BE2C (cell line): ENCODE results near the gene KIAA0930.
A peak's percentile ranks its signal among the peaks of the same experiment; 100 is the strongest.

Experiments used
- DNase-seq: peaks from one replicate; pipeline ENCODE4 v3.0.0-alpha.2; 2020
- H3K27me3 ChIP-seq: fragments of 250-450 bp; sonication (Bioruptor Pico); 2 replicates; pipeline ENCODE4 v1.5.1; 2020; ENCODE audit warnings: mild to moderate bottlenecking
- H3K36me3 ChIP-seq: fragments of 250-450 bp; sonication (Bioruptor Pico); 2 replicates; pipeline ENCODE4 v1.5.1; 2020; ENCODE audit warnings: mild to moderate bottlenecking
- H3K4me1 ChIP-seq: fragments of 250-450 bp; sonication (Bioruptor Pico); 2 replicates; pipeline ENCODE4 v1.5.1; 2020
- H3K4me3 ChIP-seq: 2 replicates; pipeline ENCODE4 v1.5.1; 2011; ENCODE audit warnings: low read depth, low read length
- H3K9me3 ChIP-seq: fragments of 250-450 bp; sonication (Bioruptor Pico); 2 replicates; pipeline ENCODE4 v1.5.1; 2020
- TF ChIP-seq, protein P1 (sequence below): IDR thresholded peaks from 2 replicates; pipeline ENCODE4 v1.5.1; 2012; ENCODE audit warnings: mild to moderate bottlenecking, low read depth, low read length

Gene KIAA0930

DNA sequence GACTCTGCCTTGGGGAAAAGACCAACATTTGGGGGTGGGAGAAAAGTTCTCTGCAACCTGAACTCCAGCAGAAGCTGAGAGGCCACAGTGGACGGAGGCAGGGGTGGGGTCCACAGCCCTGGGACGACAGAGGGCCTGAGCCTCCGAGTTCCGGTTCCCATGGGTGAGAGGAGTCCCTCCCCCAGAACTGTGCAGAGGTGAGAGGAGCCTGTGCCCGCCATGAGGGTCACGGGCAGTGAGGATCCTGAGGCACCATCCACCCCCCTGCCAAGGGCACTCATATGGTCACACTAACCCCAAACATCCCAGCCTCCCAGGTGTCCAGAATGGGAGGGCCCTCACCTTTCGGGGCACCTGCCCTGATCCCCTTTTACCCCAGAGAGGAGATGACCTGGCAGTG is 30.5 kb downstream of the KIAA0930 start:
- Histone ChIP-seq H3K4me3 (no peak overlapping the region), H3K9me3 (no peaks in the 10 kb centered on the region), H3K27me3 (no peaks in the 10 kb centered on the region), H3K4me1 (peaks cover 19% of the 10 kb centered on the region), H3K36me3 (no peaks in the 10 kb centered on the region)
- TF ChIP-seq, protein P1, sequence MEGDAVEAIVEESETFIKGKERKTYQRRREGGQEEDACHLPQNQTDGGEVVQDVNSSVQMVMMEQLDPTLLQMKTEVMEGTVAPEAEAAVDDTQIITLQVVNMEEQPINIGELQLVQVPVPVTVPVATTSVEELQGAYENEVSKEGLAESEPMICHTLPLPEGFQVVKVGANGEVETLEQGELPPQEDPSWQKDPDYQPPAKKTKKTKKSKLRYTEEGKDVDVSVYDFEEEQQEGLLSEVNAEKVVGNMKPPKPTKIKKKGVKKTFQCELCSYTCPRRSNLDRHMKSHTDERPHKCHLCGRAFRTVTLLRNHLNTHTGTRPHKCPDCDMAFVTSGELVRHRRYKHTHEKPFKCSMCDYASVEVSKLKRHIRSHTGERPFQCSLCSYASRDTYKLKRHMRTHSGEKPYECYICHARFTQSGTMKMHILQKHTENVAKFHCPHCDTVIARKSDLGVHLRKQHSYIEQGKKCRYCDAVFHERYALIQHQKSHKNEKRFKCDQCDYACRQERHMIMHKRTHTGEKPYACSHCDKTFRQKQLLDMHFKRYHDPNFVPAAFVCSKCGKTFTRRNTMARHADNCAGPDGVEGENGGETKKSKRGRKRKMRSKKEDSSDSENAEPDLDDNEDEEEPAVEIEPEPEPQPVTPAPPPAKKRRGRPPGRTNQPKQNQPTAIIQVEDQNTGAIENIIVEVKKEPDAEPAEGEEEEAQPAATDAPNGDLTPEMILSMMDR: no peak
- no peak for DNase-seq

DNA sequence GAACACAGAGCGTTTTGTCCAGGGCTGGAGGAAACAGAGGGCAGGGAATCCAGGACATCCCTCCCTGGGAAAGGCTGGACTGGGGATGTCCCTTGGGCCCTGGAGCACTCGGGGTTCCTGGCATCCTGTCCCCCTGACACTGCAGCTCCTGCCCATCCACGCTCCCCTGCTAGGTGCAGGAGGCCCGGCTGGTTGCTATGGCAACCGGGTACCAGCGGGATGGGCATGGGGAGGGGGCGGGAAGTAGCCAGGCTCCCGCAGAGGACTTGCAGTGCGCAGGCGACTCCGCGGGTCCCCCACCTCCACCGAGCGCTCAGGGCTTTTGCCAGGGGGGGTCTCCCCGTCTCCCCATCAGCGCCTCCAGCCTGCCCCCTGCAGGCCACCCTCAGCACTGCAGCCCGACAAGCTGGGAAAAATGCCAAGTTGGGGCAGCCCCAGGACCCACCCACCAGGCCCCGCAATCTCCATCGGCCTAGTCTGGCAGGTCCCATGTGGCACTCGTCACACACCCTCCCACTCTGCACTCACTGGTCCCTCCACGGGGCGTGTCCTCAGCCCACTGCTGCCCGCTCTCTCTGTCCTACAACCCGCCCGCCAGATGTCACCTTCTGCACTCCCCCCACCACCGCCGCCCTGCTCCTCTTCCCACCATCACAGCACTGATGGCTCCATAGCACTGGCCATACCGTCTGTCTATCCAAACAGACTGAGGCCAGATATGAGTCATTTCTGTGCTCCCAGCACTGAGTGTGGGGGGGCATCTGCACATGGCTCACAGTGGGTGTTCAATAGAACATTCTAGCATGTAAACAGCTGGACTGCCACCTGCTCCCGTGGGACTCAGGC is 31.5 kb downstream of the KIAA0930 start:
- Histone ChIP-seq H3K4me1 (peaks cover 19% of the 10 kb centered on the region), H3K27me3 (no peaks in the 10 kb centered on the region), H3K9me3 (no peaks in the 10 kb centered on the region), H3K4me3 (no peak overlapping the region), H3K36me3 (no peaks in the 10 kb centered on the region)
- peak; percentile 93 for DNase-seq
- TF ChIP-seq, protein P1: peak; percentile 86

DNA sequence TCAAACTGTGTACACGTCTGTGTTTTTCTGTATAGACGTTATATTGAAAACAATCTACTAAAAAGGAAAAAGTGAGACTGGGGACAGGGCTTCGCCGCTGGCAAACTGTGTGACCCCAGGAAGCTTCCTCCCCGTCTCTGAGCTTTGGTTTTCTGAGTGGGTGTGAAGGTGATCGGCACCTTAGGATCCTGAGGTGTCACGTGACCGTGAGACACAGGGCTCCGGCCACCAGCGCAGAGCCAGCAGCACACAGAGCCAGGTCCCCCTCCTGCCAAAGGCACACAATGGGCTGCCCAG is 32.0 kb downstream of the KIAA0930 start:
- no peaks in the 10 kb centered on the region for H3K27me3 ChIP-seq
- no peaks in the 10 kb centered on the region; the same call in 1 of the 2 replicates for H3K36me3 ChIP-seq
- H3K4me3 ChIP-seq: no peak overlapping the region
- H3K4me1 ChIP-seq: peaks cover 19% of the 10 kb centered on the region
- TF ChIP-seq, protein P1: no peak
- DNase-seq: no peak
- no peaks in the 10 kb centered on the region for H3K9me3 ChIP-seq

DNA sequence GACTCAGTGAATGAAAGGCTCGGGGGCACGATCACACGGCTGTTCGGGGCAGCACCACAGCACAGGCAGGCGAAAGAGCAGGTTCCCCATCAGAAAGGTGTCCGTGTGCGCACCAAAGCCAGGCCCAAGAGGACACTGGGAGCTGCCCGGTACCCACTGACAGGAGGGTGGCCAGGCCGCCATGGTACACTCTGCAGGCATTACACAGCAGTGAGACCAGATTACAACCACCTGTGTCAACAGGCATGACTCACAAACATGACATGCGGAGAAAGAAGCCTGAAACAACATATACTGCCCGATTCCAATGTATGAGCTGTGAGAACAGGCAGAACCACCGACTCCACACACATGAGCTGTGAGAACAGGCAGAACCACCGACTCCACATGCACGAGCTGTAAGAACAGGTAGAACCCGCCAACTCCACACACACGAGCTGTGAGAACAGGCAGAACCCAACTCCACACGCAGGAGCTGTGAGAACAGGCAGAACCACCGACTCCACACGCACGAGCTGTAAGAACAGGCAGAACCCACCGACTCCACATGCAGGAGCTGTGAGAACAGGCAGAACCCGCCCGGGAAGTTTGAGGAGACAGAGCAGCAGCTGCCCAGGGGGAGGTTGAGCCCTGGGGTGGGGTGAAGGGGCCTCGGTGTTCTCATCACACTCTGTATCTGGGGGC is 32.6 kb downstream of the KIAA0930 start:
- no peak overlapping the region for H3K4me3 ChIP-seq
- H3K36me3 ChIP-seq: peaks cover 4% of the 10 kb centered on the region; the same call in 1 of the 2 replicates
- peak; percentile 14 for DNase-seq
- TF ChIP-seq, protein P1: no peak
- H3K9me3 ChIP-seq: no peaks in the 10 kb centered on the region
- H3K27me3 ChIP-seq: no peaks in the 10 kb centered on the region
- peaks cover 19% of the 10 kb centered on the region for H3K4me1 ChIP-seq

DNA sequence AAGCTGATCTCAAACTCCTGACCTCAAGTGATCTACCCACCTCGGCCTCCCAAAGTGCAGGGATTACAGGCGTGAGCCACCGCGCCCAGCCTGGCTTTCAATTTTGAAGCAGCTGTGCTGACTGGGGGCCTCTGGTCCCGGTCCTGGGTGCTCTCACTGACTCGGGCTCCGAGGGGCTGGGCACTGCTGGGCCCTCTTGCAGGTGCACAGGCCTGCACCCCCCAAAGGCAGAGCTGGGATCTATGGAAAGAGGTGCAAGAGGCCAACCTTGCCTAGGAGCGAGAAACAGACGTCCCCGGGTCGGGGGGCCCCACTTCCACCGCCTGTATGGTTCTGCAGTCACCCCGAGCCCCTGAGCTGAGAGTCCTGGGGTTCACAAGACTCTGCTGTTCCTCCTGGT is 33.2 kb downstream of the KIAA0930 start:
- Histone ChIP-seq H3K36me3 (peaks cover 10% of the 10 kb centered on the region), H3K9me3 (no peaks in the 10 kb centered on the region), H3K4me1 (peaks cover 19% of the 10 kb centered on the region), H3K27me3 (no peaks in the 10 kb centered on the region), H3K4me3 (no peak overlapping the region)
- DNase-seq: no peak
- TF ChIP-seq, protein P1: no peak

DNA sequence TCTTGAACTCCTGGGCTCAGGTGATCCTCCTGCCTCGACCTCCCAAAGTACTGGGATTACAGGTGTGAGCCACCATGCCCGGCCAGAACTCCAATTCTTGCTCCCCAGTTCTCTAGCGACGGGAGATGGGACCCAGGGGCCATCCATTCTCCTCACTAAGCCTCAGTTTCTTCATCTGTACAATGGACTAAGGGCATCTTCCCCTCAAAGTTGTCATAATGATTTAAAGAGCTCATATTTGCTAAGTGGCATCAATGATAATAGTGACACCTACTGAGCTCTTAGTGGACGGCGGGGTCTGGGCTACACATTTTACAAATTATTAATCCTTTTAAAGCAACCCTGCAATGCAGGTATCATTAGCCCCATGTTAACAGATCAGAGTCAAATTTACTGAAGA is 34.5 kb downstream of the KIAA0930 start:
- Histone ChIP-seq H3K27me3 (no peaks in the 10 kb centered on the region), H3K36me3 (peaks cover 13% of the 10 kb centered on the region), H3K4me3 (no peak overlapping the region), H3K9me3 (no peaks in the 10 kb centered on the region), H3K4me1 (peaks cover 14% of the 10 kb centered on the region)
- TF ChIP-seq, protein P1: no peak
- DNase-seq: no peak
